Activated CD8-positive, alpha-beta memory T cell treated with anti-CD3 and anti-CD28 coated beads for 1 hour (primary cell): ENCODE measurements around the gene RRBP1.
"Not testable (repeated sequence)": the region's sequence is repeated elsewhere in the genome, so short reads cannot be mapped to it uniquely, and the experiment has no call there.

Source experiments
- DNase-seq, 2 donors: peaks; one replicate each; pipeline ENCODE4 v3.0.0-alpha.2; 2020; ENCODE audit warnings: low read depth in 1 of 2; ENCODE audit errors: extremely low read depth in 1 of 2

The RRBP1 gene

GRCh38 chr20:17664025-17664633, 17.9 kb downstream of the RRBP1 start:
- DNase-seq = no peak

- DNase-seq = no peak
Observed at GRCh38 chr20:17663486-17663885, 18.6 kb downstream of the RRBP1 start.

- DNase-seq = no peak
Observed at GRCh38 chr20:17663040-17663399, 19.0 kb downstream of the RRBP1 start.

- no peak for DNase-seq
Observed at GRCh38 chr20:17662333-17663039, 19.6 kb downstream of the RRBP1 start.

- no peak for DNase-seq
Observed at GRCh38 chr20:17661121-17661744, 20.8 kb downstream of the RRBP1 start.

GRCh38 chr20:17660667-17661066, 21.4 kb downstream of the RRBP1 start:
- DNase-seq = no peak

GRCh38 chr20:17659801-17660200, 22.2 kb downstream of the RRBP1 start:
- no peak for DNase-seq

- DNase-seq = not testable (repeated sequence)
Observed at GRCh38 chr20:17659344-17659743, 22.7 kb downstream of the RRBP1 start.

- no peak for DNase-seq
Observed at GRCh38 chr20:17658648-17658993, 23.4 kb downstream of the RRBP1 start.

GRCh38 chr20:17657898-17658647, 24.0 kb downstream of the RRBP1 start:
- DNase-seq = no peak

GRCh38 chr20:17657079-17657825, 24.8 kb downstream of the RRBP1 start:
- no peak for DNase-seq

- no peak for DNase-seq
Observed at GRCh38 chr20:17655865-17656479, 26.1 kb downstream of the RRBP1 start.

GRCh38 chr20:17655286-17655651, 26.8 kb downstream of the RRBP1 start:
- no peak for DNase-seq

- DNase-seq = no peak
Observed at GRCh38 chr20:17654649-17655285, 27.3 kb downstream of the RRBP1 start.

GRCh38 chr20:17653835-17654648, 28.0 kb downstream of the RRBP1 start:
- no peak for DNase-seq

- DNase-seq = no peak
Observed at GRCh38 chr20:17652411-17652810, 29.6 kb downstream of the RRBP1 start.

GRCh38 chr20:17651760-17652388, 30.2 kb downstream of the RRBP1 start:
- no peak for DNase-seq

- no peak for DNase-seq
Observed at GRCh38 chr20:17651129-17651759, 30.8 kb downstream of the RRBP1 start.
